ENCODE data around the gene KRTAP20-1. TPM values are rescaled to one million over a fixed set of nuclear protein-coding genes. Genes with fewer than 3 reads are reported as not detected.

Gene KRTAP20-1, protein sequence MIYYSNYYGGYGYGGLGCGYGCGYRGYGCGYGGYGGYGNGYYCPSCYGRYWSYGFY
- total RNA-seq (not detected), polyA plus RNA-seq (not detected)
- long read RNA-seq, donor 1 = 0 reads
- long read RNA-seq, donor 2 = 0 reads

DNA sequence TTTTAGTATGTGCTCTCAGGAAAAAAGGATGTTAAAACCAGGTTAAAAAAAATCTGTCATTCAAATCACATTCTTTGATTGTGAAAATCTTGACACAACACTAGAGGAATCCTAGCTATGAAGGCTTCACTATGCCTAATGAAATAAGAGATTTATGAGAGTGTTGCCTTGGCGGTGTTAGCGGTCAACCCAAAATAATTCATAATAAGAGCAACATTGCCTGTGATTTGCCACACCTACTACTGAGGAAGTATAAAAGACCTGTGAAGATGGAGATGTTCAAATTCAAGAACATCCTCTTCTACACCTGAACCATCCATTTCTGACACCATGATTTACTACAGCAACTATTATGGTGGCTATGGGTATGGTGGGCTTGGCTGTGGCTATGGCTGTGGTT lies at the start of gene KRTAP20-1:
KRTAP20-1 (plus strand) TSS at position 301 of the 400 bp plus-strand sequence; CDS start at position 331, 30 bp downstream.
- intact Hi-C loops (cut with DNase I) = no loop called here
- ATAC-seq = no peak
- no peak within 1 kb of the TSS for H3K4me3 ChIP-seq
- no peaks in the 10 kb centered on the region for H3K9me3 ChIP-seq
- no peak within 1 kb of the TSS for H3K27ac ChIP-seq
- no peaks in the 10 kb centered on the region for H3K27me3 ChIP-seq (ENCODE audit: insufficient read depth in 3 of 3, low read length in 2 of 3)
- no peaks in the 10 kb centered on the region for H3K36me3 ChIP-seq (ENCODE audit: insufficient read depth in 1 of 2, low read depth in 1 of 2)
- TF ChIP-seq, protein P1, sequence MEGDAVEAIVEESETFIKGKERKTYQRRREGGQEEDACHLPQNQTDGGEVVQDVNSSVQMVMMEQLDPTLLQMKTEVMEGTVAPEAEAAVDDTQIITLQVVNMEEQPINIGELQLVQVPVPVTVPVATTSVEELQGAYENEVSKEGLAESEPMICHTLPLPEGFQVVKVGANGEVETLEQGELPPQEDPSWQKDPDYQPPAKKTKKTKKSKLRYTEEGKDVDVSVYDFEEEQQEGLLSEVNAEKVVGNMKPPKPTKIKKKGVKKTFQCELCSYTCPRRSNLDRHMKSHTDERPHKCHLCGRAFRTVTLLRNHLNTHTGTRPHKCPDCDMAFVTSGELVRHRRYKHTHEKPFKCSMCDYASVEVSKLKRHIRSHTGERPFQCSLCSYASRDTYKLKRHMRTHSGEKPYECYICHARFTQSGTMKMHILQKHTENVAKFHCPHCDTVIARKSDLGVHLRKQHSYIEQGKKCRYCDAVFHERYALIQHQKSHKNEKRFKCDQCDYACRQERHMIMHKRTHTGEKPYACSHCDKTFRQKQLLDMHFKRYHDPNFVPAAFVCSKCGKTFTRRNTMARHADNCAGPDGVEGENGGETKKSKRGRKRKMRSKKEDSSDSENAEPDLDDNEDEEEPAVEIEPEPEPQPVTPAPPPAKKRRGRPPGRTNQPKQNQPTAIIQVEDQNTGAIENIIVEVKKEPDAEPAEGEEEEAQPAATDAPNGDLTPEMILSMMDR (IDR thresholded peaks at IDR 0.05) = no peak
- no peaks in the 10 kb centered on the region for H3K4me1 ChIP-seq
- 88 to 96% (median 92%) methylated on average over 2 of the region's 2 CpGs for WGBS, 3 donors
- DNase-seq = no peak

DNA sequence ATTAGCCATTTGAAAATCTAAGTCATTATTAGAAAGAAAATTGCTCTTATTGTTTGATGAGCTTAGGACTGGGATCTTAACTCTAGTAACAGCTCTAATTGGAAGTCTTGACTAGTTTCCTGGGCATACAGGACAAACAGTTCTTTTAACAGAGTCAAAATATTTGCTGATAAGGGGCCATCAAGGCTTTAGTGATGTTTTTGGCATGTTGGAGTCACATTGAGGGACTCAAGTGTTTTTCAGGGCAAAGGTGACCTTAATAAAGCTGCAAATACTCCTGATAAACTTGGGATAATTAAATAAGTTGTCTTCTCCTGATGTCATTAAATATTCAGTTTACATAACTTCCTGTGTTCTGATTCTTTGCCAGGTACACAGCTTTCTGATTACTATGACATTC lies 48.6 kb upstream of the KRTAP20-1 start:
- Histone ChIP-seq H3K9me3 (no peaks in the 10 kb centered on the region), H3K4me3 (no peak overlapping the region), H3K27ac (no peak overlapping the region), H3K27me3 (ENCODE audit: insufficient read depth in 3 of 3, low read length in 2 of 3) (no peaks in the 10 kb centered on the region), H3K36me3 (ENCODE audit: insufficient read depth in 1 of 2, low read depth in 1 of 2) (no peaks in the 10 kb centered on the region), H3K4me1 (no peaks in the 10 kb centered on the region)
- DNase-seq = no peak
- intact Hi-C loops (cut with DNase I) = no loop called here
- TF ChIP-seq, protein P1 (IDR thresholded peaks at IDR 0.05) = no peak
- ATAC-seq = no peak

DNA sequence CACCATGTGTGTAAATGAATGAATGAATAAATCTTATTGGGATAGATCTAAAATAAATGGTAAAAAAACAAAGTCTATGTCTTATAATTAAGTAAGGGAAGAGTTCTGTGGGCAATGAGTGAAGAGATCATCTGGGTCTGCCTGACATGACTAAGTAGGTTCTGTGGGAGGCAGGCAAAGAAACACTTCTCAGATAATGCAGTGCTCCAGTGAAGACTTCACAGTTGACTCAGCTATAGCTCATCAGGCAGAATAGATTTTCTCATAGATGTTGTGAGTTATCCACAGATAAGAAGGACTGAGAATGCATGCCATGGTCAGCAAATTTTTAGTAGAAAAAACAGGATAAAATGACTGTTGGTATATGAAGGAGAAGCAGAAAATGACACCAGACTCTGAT lies 38.5 kb upstream of the KRTAP20-1 start:
- Histone ChIP-seq H3K4me3 (no peak overlapping the region), H3K27me3 (ENCODE audit: insufficient read depth in 3 of 3, low read length in 2 of 3) (no peaks in the 10 kb centered on the region), H3K36me3 (ENCODE audit: insufficient read depth in 1 of 2, low read depth in 1 of 2) (no peaks in the 10 kb centered on the region), H3K9me3 (no peaks in the 10 kb centered on the region), H3K27ac (no peak overlapping the region), H3K4me1 (no peaks in the 10 kb centered on the region)
- DNase-seq (no peak), ATAC-seq (no peak)
- intact Hi-C loops (cut with DNase I) = no loop called here
- TF ChIP-seq, protein P1 (IDR thresholded peaks at IDR 0.05) = no peak

DNA sequence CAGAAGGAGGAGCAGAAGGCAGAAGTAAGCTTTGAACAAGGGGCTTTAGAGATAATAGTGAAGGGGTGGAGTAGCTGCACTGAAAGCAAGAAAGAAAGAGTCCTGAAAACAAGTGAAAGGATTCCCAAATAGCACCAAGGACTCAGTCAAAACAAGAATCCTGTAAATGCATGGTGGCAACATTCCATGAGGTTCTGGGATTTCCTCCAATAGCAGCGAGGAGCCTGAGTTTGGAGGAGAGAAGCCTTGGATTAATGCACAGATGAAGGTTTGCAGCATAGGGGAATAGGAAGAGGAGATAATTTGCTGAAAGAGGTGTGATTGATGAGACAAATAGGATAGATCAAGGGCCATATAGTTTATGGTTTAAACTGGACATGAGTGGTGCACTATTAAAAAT lies 36.9 kb upstream of the KRTAP20-1 start:
- WGBS, 3 donors = 31 to 46% (median 38%) methylated on average over 1 of the region's 1 CpG
- ATAC-seq = no peak
- H3K4me3 ChIP-seq = no peak overlapping the region

DNA sequence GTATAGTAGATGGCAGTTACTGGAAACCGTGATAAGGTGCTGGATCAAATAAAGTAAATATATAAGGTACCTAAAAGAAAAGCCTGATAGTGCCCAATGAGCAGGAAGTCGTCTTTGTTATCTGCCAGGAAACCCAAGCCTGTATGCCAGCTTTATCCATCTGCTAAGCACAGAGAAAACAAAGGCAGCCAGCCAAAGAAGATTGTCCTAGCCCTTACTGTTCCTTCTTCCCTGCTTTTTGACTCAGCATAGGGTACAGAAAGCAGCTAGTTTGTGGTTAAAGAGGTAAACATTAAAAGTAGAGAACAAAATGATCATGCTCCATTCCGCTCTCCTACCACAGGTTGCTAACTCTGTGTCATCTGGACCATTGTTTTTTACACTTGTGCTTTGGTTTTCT lies 36.1 kb upstream of the KRTAP20-1 start:
- intact Hi-C loops (cut with DNase I) = no loop called here
- H3K27me3 ChIP-seq (ENCODE audit: insufficient read depth in 3 of 3, low read length in 2 of 3) = no peaks in the 10 kb centered on the region
- DNase-seq (no peak), ATAC-seq (no peak)
- WGBS, 3 donors = 56 to 65% (median 64%) methylated on average over 3 of the region's 3 CpGs
- H3K4me1 ChIP-seq = no peaks in the 10 kb centered on the region
- H3K9me3 ChIP-seq = no peaks in the 10 kb centered on the region
- H3K36me3 ChIP-seq (ENCODE audit: insufficient read depth in 1 of 2, low read depth in 1 of 2) = no peaks in the 10 kb centered on the region
- no peak overlapping the region for H3K27ac ChIP-seq
- TF ChIP-seq, protein P1 (IDR thresholded peaks at IDR 0.05) = no peak
- no peak overlapping the region for H3K4me3 ChIP-seq

More for the DNA sequence above, 36.9 kb upstream of the KRTAP20-1 start:
- no peaks in the 10 kb centered on the region for H3K27me3 ChIP-seq (ENCODE audit: insufficient read depth in 3 of 3, low read length in 2 of 3)
- H3K36me3 ChIP-seq (ENCODE audit: insufficient read depth in 1 of 2, low read depth in 1 of 2) = no peaks in the 10 kb centered on the region
- DNase-seq = no peak
- no peak overlapping the region for H3K27ac ChIP-seq
- TF ChIP-seq, protein P1 (IDR thresholded peaks at IDR 0.05) = no peak
- no peaks in the 10 kb centered on the region for H3K9me3 ChIP-seq
- intact Hi-C loops (cut with DNase I) = no loop called here
- no peaks in the 10 kb centered on the region for H3K4me1 ChIP-seq
